ENCODE data around the gene TLCD1. TPM values are rescaled to one million over a fixed set of nuclear protein-coding genes. Genes with fewer than 3 reads are reported as not detected.

The TLCD1 gene
- total and polyA plus RNA-seq, 10 of the 15 experiments (the other 5 are each of a cell fraction or from before 2014, with no cell fraction given): 2.9 to 19.8 (median 7.7) TPM

DNA sequence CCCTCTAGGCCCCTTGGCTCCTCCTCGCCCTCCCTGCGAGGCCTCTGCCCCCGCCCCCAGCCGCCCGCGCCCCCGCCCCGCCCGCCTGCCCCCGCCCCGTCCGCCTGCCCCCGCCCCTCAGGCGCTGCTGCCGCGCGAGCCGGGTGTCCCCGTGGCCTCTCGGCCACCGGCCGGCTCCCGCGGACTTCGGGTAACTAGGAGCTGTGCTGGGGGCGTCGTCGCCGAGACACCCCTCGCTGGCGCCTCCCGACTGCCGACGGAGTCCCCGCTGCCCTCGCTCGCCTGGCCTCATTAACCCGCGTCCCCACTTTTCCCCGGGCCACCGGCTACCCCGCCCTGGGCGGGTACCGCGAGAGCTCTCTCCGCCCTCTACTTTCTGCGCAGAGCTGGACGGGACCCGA is at the start of gene TLCD1 (continued):
- TF ChIP-seq, protein P1, sequence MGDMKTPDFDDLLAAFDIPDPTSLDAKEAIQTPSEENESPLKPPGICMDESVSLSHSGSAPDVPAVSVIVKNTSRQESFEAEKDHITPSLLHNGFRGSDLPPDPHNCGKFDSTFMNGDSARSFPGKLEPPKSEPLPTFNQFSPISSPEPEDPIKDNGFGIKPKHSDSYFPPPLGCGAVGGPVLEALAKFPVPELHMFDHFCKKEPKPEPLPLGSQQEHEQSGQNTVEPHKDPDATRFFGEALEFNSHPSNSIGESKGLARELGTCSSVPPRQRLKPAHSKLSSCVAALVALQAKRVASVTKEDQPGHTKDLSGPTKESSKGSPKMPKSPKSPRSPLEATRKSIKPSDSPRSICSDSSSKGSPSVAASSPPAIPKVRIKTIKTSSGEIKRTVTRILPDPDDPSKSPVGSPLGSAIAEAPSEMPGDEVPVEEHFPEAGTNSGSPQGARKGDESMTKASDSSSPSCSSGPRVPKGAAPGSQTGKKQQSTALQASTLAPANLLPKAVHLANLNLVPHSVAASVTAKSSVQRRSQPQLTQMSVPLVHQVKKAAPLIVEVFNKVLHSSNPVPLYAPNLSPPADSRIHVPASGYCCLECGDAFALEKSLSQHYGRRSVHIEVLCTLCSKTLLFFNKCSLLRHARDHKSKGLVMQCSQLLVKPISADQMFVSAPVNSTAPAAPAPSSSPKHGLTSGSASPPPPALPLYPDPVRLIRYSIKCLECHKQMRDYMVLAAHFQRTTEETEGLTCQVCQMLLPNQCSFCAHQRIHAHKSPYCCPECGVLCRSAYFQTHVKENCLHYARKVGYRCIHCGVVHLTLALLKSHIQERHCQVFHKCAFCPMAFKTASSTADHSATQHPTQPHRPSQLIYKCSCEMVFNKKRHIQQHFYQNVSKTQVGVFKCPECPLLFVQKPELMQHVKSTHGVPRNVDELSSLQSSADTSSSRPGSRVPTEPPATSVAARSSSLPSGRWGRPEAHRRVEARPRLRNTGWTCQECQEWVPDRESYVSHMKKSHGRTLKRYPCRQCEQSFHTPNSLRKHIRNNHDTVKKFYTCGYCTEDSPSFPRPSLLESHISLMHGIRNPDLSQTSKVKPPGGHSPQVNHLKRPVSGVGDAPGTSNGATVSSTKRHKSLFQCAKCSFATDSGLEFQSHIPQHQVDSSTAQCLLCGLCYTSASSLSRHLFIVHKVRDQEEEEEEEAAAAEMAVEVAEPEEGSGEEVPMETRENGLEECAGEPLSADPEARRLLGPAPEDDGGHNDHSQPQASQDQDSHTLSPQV (IDR thresholded peaks at IDR 0.05): no peak
- TF ChIP-seq KDM1A (IDR thresholded peaks at IDR 0.05; ENCODE audit: borderline replicate concordance): no peak

DNA sequence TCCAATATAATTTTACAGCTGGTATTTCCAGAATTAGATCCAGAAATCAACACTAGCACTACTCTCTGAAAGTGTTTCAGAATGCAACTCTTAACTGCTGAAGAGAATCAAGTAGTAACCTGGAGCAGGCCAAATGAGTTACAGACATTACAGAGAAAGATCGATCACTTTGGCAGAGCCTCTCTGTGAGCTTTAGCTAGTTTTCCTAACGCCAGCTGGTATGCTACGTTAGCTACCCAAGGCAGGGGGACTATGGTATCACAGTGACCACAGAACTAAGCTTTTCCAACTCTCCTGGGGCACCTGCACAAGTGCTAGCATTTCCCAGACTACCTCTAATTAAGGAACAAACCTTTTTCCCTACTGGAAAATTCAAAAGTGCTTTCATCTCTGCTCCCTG is 48.2 kb upstream of the TLCD1 start:
- in situ Hi-C loops (cut with MboI) (no loop called here), intact Hi-C loops (cut with micrococcal nuclease; ENCODE audit: unreplicated experiment) (no loop called here)
- ChIA-PET SMC1A (ENCODE audit: uncharacterized antibody, unreplicated experiment) (interaction anchor here (0.9 to 5.3 kb wide), 6 partner anchors 11 to 154 kb away, joined by 3 to 33 read pairs (median 6); partner anchors contain the start of gene TLCD1), RAD21 (ENCODE audit: unreplicated experiment) (interaction anchor here (0.9 to 1.5 kb wide), 2 partner anchors 11 to 47 kb away, joined by 4 to 5 read pairs; no protein-coding TSS in a partner anchor), POLR2A (interaction anchor here (0.7 to 1.2 kb wide), 2 partner anchors 11 to 97 kb away, joined by 3 to 4 read pairs; no protein-coding TSS in a partner anchor), CTCF (interaction anchor here (1.0 to 5.0 kb wide), 5 partner anchors 9 to 178 kb away, joined by 3 to 69 read pairs (median 3); no protein-coding TSS in a partner anchor)
- Histone ChIP-seq H3K4me1 (ENCODE audit: control insufficient read depth, insufficient read depth, low read length) (no peaks in the 10 kb centered on the region), H4K20me1 (ENCODE audit: control insufficient read depth, insufficient read depth) (no peaks in the 10 kb centered on the region), H3K79me2 (ENCODE audit: control insufficient read depth, insufficient read depth, low read length) (no peaks in the 10 kb centered on the region; the same call in 1 of the 2 replicates), H3K27ac (ENCODE audit: control insufficient read depth, insufficient read depth) (no peak overlapping the region), H3K4me3 (no peak overlapping the region), H3K27me3 (replicated peaks in 1 of 2; ENCODE audit: control insufficient read depth in 2 of 2, insufficient read depth in 2 of 2, low read length in 1 of 2) (no peaks in the 10 kb centered on the region), H3K36me3 (ENCODE audit: control insufficient read depth in 2 of 2, insufficient read depth in 2 of 2, low read length in 1 of 2) (0 out of 4 replicates have a peak, but pooled peaks cover 0 to 3% of the 10 kb centered on the region in 2 experiments), H2AFZ (ENCODE audit: control insufficient read depth, low read depth, low read length) (no peak overlapping the region), H3K4me2 (ENCODE audit: control insufficient read depth, insufficient read depth) (no peak overlapping the region), H3K9ac (ENCODE audit: control insufficient read depth, insufficient read depth, low read length) (no peak overlapping the region), H3K9me3 (replicated peaks; ENCODE audit: control insufficient read depth, insufficient read depth, low read length) (no peaks in the 10 kb centered on the region)
- BruUV-seq (replicated peaks): no TSS peak
- ATAC-seq: no peak
- FAIRE-seq: no peak
- DNase-seq (ENCODE audit: low read depth, low spot score): no peak
- TF ChIP-seq MEF2A (IDR thresholded peaks at IDR 0.05; ENCODE audit: insufficient read depth, low read depth, low read length) (no peak), SMC3 (IDR thresholded peaks at IDR 0.05; ENCODE audit: borderline replicate concordance, low read length) (no peak)
- WGBS (ENCODE audit: insufficient coverage, insufficient replicate concordance, low lambda C conversion rate, missing lambda C conversion rate): 100% methylated on average over 3 of the region's 3 CpGs

Measured in GM12878 (cell line).